HL-60 (cell line): ENCODE measurements around the gene DHRS1.
"Not testable (repeated sequence)": the region's sequence is repeated elsewhere in the genome, so short reads cannot be mapped to it uniquely, and the experiment has no call there.

Source experiments
- GABPA ChIP-seq: IDR thresholded peaks from 2 replicates; pipeline ENCODE4 v1.6.1; 2012; ENCODE audit warnings: low read depth
- POLR2AphosphoS5 ChIP-seq: IDR thresholded peaks from 2 replicates; pipeline ENCODE4 v1.6.1; 2012; ENCODE audit warnings: low read depth
- TF ChIP-seq, protein P1 (sequence below): IDR thresholded peaks from one replicate; pipeline ENCODE4 v1.5.1; 2011; ENCODE audit warnings: low read length, control low read depth, inconsistent platforms; ENCODE audit not compliant: insufficient read depth
- TF ChIP-seq, protein P2 (sequence below): IDR thresholded peaks from 2 replicates; pipeline ENCODE4 v1.6.1; 2012; ENCODE audit warnings: low read depth; ENCODE audit not compliant: insufficient replicate concordance

DNA sequence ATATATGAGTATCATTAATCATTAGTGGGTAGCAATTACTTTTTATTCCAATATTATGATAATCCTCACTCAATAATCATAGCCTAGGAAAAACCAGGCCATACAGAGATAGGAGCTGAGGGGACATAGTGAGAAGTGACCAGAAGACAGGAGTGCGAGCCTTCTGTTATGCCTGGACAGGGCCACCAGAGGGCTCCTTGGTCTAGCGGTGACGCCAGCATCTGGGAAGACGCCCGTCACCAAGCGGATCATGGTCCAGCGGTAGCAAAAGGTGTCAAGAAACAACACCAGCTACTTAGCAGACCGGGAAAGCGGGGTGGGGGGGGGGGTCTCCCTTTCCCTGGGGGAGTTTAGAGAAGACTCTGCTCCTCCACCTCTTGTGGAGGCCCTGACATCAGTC, 28.3 kb upstream of the DHRS1 start:
- TF ChIP-seq, protein P1, sequence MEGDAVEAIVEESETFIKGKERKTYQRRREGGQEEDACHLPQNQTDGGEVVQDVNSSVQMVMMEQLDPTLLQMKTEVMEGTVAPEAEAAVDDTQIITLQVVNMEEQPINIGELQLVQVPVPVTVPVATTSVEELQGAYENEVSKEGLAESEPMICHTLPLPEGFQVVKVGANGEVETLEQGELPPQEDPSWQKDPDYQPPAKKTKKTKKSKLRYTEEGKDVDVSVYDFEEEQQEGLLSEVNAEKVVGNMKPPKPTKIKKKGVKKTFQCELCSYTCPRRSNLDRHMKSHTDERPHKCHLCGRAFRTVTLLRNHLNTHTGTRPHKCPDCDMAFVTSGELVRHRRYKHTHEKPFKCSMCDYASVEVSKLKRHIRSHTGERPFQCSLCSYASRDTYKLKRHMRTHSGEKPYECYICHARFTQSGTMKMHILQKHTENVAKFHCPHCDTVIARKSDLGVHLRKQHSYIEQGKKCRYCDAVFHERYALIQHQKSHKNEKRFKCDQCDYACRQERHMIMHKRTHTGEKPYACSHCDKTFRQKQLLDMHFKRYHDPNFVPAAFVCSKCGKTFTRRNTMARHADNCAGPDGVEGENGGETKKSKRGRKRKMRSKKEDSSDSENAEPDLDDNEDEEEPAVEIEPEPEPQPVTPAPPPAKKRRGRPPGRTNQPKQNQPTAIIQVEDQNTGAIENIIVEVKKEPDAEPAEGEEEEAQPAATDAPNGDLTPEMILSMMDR, result not testable (repeated sequence)
- not testable (repeated sequence) for TF ChIP-seq GABPA, POLR2AphosphoS5
- TF ChIP-seq, protein P2, sequence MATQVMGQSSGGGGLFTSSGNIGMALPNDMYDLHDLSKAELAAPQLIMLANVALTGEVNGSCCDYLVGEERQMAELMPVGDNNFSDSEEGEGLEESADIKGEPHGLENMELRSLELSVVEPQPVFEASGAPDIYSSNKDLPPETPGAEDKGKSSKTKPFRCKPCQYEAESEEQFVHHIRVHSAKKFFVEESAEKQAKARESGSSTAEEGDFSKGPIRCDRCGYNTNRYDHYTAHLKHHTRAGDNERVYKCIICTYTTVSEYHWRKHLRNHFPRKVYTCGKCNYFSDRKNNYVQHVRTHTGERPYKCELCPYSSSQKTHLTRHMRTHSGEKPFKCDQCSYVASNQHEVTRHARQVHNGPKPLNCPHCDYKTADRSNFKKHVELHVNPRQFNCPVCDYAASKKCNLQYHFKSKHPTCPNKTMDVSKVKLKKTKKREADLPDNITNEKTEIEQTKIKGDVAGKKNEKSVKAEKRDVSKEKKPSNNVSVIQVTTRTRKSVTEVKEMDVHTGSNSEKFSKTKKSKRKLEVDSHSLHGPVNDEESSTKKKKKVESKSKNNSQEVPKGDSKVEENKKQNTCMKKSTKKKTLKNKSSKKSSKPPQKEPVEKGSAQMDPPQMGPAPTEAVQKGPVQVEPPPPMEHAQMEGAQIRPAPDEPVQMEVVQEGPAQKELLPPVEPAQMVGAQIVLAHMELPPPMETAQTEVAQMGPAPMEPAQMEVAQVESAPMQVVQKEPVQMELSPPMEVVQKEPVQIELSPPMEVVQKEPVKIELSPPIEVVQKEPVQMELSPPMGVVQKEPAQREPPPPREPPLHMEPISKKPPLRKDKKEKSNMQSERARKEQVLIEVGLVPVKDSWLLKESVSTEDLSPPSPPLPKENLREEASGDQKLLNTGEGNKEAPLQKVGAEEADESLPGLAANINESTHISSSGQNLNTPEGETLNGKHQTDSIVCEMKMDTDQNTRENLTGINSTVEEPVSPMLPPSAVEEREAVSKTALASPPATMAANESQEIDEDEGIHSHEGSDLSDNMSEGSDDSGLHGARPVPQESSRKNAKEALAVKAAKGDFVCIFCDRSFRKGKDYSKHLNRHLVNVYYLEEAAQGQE, result not testable (repeated sequence)
